Erythroblast (primary cell): ENCODE results near the gene SRGAP3.

Experiments
- GATA1 ChIP-seq: IDR thresholded peaks from 2 replicates; pipeline ENCODE4 v1.6.1; 2011; ENCODE audit warnings: low read depth, mild to moderate bottlenecking, control low read depth, low read length, moderate library complexity
- POLR2A ChIP-seq: IDR thresholded peaks from 2 replicates; pipeline ENCODE4 v1.6.1; 2011; ENCODE audit warnings: mild to moderate bottlenecking, low read length

DNA sequence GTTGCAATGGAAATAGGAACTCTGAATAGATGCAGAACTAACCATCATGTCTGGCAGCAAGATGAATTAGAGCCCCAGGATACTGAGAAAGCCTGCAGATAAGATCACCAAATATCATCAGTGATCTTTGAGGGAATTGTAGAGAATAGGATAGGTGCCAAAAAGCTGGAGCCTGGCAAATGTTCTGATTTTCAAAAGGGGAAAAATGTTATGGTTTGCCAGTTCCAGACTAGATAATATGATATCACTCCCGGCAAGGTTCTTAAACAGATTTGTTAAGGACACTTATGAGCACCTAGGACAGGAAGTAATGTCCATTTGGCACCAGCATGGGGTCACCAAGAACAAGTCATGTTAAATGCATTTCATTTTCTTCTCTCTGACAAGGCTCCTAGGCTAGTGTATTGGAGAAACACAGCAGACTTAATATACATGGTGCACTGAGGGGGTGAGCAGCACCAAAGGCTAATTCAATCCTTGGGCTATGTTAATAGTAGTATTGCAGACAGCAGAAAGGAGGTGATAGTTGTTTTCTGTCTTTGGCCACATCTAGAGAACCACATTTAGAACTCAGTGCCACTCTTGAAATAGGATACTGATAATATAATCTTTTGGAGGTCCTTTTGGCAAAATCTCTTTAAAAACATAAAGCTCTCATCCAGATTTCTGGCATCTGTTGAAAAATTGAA is 4.8 kb downstream of the SRGAP3 start:
- TF ChIP-seq POLR2A (no peak), GATA1 (no peak)
